Daoy (cell line): ENCODE results near the gene AOC2. TPM values are rescaled to one million over a fixed set of nuclear protein-coding genes. Genes with fewer than 3 reads are reported as not detected.

Experiments used
- DNase-seq: peaks from one replicate; pipeline ENCODE4 v3.0.0-alpha.2; 2015; ENCODE audit warnings: low read depth
- total RNA-seq: library from RNA; depleted of rRNA; stranded (reverse); fragments of >200 nt; shearing (Covaris generic); gene quantifications from 2 replicates; pipeline ENCODE4 v1.2.3, GENCODE V29; 2014; rRNA removed

Gene AOC2, protein sequence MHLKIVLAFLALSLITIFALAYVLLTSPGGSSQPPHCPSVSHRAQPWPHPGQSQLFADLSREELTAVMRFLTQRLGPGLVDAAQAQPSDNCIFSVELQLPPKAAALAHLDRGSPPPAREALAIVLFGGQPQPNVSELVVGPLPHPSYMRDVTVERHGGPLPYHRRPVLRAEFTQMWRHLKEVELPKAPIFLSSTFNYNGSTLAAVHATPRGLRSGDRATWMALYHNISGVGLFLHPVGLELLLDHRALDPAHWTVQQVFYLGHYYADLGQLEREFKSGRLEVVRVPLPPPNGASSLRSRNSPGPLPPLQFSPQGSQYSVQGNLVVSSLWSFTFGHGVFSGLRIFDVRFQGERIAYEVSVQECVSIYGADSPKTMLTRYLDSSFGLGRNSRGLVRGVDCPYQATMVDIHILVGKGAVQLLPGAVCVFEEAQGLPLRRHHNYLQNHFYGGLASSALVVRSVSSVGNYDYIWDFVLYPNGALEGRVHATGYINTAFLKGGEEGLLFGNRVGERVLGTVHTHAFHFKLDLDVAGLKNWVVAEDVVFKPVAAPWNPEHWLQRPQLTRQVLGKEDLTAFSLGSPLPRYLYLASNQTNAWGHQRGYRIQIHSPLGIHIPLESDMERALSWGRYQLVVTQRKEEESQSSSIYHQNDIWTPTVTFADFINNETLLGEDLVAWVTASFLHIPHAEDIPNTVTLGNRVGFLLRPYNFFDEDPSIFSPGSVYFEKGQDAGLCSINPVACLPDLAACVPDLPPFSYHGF
- 0.89 and 1.0 TPM in 2 replicates for total RNA-seq

DNA sequence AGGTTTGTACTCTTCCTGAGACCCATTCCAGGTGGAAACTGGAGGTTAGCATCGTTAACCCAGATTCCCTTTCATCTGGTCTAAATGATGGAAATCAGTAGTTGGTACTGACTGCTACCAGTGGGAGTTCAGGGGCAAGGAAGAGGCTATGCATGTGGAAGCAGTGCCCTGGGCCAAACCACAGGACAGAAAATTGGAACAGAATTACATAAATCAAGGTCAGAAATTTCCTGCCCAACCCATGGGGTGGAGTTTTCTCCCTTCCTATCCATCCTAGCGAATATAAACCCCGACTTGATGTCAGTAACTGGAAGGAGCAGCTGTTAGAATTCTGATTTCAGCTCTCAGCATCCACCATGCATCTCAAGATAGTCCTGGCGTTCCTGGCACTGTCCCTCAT lies at the start of gene AOC2:
Gene AOC2, plus strand, starts transcription at position 310 of the 400 bp plus-strand sequence. Its CDS starts 47 bp downstream, at position 357.
- DNase-seq = no peak

DNA sequence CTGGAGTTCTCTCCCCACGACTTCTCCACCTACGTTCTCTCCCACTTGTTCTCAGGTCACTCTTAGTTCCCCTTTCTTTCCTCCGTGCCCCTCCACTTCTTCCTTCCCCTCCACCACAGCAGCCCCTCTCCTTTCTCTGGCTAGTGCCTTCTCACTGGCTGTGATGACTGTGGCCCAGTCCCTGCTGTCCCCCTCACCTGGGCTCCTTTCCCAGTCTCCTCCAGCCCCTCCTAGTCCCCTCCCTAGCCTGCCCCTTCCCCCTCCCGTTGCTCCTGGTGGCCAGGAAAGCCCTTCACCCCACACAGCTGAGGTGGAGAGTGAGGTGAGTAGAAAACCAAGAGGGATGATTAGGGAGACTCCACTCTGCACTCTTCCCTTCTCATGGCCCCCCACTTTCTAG lies 49.3 kb upstream of the AOC2 start:
- no peak for DNase-seq

DNA sequence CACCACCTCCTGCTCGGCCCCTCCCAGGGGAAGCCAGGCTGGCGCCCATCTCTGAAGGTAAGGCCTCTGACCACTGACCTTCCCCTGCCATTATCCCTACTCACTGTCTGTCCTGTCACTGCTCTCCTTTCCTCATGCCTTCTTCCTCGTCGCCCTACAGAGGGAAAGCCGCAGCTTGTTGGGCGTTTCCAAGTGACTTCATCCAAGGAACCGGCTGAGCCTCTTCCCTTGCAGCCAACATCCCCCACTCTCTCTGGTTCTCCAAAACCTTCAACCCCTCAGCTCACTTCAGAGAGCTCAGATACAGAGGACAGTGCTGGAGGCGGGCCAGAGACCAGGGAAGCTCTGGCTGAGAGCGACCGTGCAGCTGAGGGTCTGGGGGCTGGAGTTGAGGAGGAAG lies 48.9 kb upstream of the AOC2 start:
- DNase-seq = no peak

DNA sequence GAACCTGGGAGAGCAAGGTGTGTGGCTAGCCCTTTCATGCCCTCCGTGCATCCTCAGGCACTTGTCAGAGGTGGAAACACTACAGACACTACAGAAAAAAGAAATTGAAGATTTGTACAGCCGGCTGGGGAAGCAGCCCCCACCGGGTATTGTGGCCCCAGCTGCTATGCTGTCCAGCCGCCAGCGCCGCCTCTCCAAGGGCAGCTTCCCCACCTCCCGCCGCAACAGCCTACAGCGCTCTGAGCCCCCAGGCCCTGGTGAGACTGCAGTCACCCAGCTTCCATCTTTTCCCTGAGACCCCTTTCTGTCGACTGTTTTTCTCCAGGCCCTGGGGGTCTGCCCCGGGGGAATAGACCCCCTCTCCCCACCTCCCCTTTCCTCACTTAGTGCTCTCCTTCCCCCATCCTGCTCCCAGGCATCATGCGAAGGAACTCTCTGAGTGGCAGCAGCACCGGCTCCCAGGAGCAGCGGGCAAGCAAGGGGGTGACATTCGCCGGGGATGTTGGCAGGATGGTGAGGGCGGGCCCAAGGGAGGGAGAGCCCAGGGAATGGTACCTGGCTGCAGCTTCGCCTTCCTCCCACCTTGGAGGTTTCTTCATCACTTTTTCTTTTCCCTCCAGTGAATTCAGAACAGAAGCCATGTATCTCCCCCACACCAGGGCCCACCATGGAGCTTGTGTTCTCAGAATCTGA lies 48.2 kb upstream of the AOC2 start:
- DNase-seq = no peak

DNA sequence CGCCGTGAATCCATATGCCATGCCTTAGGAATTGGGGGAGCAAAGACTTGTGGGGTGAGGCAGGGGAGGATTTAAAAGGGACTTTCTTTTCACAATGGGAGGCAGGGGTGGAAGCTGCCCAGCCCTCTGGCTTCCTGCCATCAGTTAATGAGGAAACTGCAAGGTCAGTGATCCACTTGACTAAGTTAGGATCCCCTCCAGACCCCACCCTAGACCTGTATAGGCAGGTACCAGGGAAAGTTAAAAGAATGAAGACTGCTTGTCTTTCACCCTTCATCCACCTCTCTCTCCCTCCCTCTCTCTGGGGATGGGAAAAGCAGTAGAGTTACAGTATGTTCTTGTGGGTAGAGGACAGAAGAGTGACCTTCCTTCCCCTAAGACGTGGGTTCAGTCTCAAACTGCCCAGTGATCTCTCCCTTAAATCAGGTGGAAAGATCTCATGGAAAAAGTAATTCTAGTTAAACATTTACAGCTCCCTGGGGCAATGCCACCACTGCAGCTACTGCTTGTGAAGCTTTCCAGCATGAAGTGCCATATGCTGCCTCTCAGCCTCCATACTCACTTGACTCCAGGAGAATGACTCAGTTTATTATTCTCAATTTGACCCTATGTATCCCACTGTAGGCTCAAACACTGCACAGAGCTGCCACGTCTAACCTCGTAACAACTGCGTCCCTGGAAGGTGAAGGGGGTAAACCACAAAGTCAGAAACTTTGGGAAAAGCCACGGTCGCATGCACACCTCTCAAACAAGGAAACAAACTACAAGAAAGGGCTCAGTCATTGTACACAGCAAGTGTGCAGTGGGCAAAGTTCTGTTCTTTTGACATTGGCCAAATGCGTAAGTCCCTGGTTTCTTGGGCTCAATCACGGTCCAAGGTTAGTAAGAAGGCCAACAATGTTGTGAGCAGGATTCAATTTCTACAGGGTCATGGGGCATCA lies 47.0 kb upstream of the AOC2 start:
- DNase-seq = no peak

DNA sequence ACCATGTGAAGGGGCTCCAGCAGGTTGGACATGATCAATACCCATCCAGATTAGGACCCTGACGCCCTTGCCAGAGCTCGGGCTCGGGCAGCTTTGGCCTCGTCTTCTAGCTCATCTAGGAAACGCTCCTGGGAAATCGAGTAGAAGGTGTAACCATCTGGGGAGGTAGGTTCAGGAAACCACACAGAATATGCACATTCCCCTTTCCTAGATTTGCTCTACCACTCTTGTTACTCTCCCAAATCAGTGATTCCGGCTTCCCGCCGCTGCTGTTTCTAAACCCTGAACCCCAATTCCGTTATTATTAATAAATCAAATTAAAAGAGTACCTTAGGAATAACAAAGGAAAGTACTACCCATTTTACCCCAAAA lies 46.4 kb upstream of the AOC2 start:
- DNase-seq = no peak

DNA sequence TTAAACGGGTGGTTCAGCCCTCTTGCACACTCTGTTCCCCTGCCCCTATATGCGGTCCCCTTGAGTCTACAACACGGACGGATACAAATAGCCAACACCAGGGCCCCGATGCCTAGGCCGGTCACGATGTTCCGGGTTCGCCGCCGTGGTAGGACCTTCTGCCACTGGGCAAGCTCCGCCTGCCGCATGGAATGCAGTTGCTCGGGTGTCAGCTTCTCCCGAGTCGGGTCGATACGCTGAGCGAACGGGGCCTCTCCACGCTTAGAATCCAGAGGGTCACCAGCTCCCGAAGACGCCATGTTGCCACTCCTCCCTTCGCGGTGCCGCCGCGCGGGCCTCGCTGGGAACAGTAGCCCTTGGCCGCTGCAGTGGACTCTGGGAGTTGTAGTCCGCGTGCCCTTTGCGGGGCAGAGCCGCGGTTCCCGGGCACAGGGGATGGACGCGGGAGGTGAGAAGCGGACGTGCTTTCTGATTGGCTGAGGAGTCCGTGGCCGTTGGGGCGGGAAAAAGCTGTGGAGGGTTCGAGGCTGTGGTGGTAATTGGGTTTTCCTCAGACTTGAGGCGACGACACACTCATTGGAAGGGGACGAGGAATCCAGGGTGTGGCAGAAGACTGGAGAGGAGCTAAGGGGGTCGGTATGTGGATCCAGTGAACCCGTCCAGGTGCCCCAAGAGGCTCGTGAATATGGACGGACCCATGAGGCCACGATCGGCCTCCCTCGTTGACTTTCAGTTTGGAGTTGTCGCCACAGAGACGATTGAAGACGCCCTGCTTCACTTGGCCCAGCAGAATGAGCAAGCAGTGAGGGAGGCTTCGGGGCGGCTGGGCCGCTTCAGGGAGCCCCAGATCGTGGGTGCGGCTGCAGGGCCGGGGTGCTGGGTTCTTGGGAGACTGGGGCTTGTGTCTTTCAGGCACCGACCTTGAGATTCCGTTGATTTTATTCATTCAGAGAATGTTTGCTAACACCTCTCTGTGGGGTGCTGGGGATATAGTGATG lies 45.7 kb upstream of the AOC2 start, which contains the start of the genes CNTD1 and COA3:
Gene CNTD1, plus strand, starts transcription at position 479 of the 998 bp plus-strand sequence. Its CDS starts 207 bp downstream, at position 686.
Gene COA3, minus strand, starts transcription at position 322 of the 998 bp plus-strand sequence. Its CDS starts 23 bp downstream, at position 299.
- DNase-seq = peak; percentile 86

DNA sequence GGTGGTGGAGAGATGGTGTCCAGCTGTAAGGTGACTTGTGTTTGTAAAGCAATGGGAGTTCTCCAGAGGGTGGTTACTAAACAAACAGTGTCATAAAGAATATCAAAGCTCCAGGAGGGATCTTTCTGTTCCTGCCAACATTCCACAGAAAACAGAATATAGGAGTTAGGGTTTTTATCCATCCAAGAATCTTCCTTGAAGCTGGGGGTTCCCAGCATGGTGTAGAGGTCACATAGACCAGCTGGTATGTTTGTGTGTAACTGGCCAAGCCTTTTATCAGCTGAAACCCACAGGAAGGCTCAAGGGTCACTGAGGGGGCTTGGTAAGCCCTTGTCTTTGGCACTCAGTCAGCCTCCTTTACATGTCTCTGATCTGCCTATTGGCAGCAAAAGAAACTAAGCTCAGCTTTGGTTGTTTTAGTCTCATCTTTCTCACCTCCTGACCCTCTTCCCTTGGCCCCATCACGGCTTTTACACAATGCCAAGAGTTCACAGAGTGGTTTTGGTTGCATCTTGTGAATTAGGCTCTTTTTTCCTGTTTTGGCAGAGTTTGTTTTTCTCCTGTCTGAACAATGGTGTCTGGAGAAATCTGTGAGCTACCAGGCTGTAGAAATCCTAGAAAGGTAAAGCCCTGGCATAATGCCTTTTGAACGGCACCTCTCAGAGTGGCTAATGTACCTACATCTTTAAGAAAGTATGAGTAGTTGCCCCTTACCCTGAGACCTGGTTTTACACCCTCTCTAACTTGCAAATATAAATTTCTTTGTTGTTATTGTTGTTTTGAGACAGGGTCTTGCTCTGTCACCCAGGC lies 41.1 kb upstream of the AOC2 start:
- DNase-seq = no peak

DNA sequence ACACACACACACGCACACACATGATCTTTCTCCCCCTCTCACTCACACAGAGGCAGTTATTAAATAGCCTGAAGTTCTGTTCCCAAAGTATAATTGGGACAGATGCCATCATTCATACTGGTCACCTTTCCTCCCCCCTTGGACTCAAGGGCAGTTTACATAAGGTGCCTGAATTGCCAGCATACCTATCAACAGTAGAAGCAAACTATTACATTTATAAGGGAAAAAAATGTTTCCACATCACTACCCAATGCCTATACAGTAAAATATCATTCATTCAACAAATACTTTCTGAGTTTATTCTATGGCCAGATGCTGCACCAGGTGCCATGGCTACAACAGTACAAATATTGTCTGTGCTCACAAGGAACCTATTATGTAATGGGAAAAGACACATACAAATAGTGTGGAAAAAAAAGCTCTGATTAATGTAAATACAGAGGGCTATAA lies 39.4 kb upstream of the AOC2 start:
- no peak for DNase-seq

DNA sequence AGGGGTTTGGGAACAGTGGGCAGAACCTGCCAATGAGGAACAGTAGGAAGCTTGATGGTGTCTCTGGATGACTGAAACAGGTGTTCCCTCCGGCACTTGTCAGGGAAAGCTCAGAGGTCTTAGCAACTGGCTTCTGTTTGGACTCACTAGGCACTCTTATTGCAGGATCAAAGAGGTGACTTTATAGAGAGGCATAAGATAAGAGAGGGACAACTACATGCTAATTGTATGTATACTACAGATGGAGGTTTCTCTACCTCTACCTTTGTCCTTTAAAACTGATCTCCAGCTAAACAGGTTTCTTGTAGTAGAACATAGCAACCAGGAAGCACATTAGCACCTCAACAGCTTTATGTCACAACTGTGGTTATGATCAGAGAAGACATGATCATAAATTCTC lies 38.1 kb upstream of the AOC2 start:
- DNase-seq = no peak

DNA sequence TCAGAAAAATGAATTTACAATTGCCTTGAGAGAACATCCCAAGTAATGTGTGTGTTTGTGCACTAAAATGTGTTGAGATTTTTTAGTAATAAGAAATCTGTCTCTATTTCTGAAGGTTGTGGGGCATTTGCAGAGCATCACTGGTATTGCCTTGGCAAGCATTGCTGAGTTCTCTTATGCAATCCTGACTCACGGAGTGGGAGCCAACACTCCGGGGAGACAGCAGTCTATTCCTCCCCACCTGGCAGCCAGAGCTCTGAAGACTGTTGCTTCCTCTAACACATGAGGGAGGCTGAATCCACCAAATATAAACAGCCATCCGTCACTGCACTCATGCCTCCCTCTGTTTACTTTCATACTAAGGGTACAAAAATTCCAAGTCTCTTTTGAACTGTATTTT lies 35.1 kb upstream of the AOC2 start:
- no peak for DNase-seq

DNA sequence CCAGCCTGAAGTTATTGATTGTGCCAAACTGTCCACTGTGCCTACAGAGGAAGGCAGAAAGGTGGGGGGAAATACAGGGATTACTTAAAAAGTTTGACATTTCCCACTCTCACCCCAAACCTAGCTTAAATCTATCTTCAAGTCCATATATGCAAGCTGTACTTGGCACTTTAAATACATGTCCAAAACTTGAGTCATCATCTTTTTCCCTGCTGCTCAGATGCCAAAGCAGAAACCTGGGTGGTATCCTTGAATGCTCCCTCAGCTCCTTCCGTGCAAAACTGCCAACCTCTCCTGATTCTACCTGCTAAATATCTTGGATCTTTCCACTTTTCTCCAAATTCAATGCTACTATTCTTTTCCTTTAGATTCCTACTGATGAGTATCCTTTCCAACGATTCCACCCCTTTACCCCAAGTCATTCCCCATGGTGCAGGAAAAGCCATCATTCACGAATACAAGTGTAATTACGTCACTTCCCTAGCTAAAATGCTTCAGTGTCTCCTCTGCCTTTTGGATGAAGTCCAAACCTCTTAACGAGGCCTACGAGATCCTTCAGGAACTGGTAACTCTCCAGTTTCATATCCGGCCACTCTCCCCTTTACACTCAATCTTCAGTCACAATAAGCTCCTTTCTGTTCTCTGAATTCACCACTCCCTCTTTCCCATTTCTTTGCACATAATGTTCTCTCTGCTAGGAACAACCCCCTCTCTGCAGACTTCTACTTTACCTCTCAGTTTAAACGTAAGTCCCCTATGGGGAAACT lies 29.6 kb upstream of the AOC2 start:
- peak; percentile 84 for DNase-seq

DNA sequence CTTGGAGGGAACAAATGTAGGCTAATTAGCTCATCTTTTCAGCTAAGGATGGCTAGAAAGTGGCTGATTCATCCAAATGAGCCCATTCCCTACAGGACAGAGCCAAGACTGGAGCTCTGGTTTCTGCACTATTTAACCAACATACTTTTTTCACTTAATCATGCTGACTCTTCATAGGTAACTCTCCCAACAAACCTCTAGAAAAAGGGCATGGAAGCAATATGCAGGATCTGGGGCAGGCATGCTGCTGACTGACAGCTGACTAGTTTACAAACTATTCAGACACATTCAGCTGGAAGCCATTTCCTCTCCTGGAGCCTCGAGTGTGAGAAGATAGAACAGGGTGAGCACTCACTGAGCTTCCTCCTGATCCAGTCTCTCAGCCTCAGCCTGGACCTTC lies 26.5 kb upstream of the AOC2 start:
- no peak for DNase-seq

DNA sequence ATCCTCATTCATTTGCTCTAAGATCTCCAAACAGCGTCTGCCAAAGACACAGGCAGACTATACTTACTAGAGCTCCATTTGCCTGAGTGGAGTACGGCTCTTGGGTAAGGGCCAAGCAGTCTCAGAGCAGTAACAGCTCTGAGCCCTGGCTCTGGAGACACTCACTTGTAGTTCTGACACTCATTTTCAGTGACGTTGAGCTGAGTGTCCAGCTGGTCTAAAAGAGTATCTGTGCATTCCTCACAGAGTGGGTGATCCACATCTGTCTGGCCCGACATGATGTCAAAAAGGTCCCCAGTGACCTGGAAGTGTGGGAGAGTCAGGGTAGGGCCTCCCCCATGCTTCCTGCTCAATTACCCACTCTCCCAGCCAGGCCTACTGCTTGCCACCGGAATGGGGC lies 26.0 kb upstream of the AOC2 start:
- no peak for DNase-seq

DNA sequence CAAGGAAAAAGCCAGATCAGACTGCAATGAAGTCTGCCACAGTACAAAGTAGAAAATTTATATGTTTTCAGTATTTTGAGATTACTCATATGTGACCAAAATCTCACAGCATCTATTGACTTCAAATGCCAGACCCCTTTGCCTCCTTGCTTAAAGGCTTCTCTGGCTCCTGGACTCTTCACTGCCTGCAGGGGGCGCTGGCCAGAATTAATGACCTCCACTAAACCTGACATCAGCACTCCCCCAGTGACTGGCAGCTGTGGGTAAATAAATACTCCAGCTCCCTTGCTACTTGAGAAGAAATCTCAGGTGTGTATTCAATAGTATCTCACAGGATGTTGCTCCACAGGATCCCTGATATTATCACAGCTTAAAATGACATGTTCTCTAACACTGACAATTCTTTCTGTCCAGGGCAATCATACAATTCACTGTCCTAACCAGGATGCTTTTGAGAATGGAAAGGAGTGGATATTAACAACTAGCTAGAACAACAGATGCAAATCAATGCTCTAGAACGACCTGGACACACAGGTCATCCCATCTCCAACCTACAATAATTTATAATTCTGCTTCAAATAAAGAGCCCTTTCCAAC lies 24.3 kb upstream of the AOC2 start:
- peak; percentile 43 for DNase-seq

DNA sequence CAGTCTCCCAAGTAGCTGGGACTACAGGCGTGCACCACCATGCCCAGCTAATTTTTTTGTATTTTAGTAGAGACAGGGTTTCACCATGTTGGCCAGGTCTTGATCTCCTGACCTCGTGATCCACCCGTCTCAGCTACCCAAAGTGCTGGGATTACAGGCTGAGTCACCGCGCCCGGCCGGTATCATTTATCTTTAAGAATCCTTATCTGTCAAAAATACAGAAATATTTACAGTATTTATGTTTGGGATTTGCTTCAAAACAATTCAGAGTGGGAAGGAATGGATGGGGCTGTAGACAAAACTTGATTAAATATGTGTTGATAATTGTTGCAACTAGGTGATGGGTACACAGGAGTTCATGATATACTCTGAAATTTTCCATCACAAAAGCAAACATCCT lies 23.2 kb upstream of the AOC2 start:
- DNase-seq = no peak

DNA sequence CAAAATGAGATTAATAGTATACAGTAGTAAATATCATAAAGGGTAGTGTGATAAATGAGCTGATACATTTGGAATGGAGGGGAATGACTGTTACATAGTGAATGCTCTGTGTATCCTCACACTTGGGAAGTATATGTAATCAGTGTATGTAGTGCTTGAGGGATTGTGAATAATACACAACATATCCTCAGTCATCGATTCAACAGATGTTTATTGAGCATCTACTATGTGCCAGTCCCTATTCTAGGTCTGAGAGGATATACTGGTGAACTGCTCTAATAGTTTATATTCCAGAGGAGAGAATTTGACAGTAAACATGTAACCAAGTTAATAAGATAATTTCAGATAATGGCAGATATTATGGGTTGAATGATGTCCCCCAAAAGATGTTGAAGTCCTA lies 16.9 kb upstream of the AOC2 start:
- no peak for DNase-seq

DNA sequence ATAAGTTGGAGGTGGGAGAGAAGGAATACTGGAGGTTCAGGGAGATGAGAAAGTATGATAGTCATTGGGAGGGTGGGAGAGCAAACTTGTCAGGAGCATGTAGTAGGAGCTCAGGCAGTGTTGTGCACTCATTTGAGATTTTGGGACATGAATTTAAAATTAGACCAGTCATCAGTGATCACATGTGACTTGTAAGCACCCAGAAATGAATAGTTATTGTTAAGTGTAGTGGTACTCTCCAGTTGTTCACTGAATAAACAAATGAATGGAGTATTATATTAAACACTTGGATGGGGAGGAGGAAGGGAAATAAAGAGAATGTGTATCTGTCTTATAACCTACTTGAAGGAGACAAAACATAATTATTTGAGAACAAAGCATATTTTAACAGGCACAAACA lies 13.4 kb upstream of the AOC2 start:
- DNase-seq = no peak
